NT2/D1 (cell line): ENCODE results near the gene ZNF722.

ENCODE experiments used
- DNase-seq: peaks from one replicate; pipeline ENCODE4 v3.0.0-alpha.2; 2011; ENCODE audit warnings: low read depth, low spot score
- H3K27me3 ChIP-seq: 2 replicates; pipeline ENCODE4 v1.6.0; 2011; ENCODE audit warnings: mild to moderate bottlenecking; ENCODE audit not compliant: insufficient read length, insufficient read depth
- H3K36me3 ChIP-seq: 2 replicates; pipeline ENCODE4 v1.6.1; 2011; ENCODE audit warnings: mild to moderate bottlenecking, low read length, mixed read lengths; ENCODE audit not compliant: insufficient read depth, insufficient read length
- H3K4me1 ChIP-seq: 2 replicates; pipeline ENCODE4 v1.5.1; 2011; ENCODE audit not compliant: insufficient read depth, insufficient read length
- H3K4me3 ChIP-seq: 2 replicates; pipeline ENCODE4 v1.5.1; 2011; ENCODE audit warnings: low read depth; ENCODE audit not compliant: insufficient read length
- H3K9ac ChIP-seq: 2 replicates; pipeline ENCODE4 v1.6.0; 2011; ENCODE audit warnings: low read depth; ENCODE audit not compliant: insufficient read length
- H3K9me3 ChIP-seq: 2 replicates; pipeline ENCODE4 v1.5.1; 2011; ENCODE audit warnings: mild to moderate bottlenecking, low read length; ENCODE audit not compliant: insufficient read depth
- SUZ12 ChIP-seq: IDR thresholded peaks from 2 replicates; pipeline ENCODE4 v1.6.1; 2011; ENCODE audit not compliant: insufficient read length, insufficient read depth; ENCODE audit errors: extremely low read depth
- YY1 ChIP-seq: IDR thresholded peaks from 2 replicates; pipeline ENCODE4 v1.6.1; 2011; ENCODE audit not compliant: insufficient read length, insufficient read depth
- ZNF274 ChIP-seq: IDR thresholded peaks from 2 replicates; pipeline ENCODE4 v1.6.1; 2011; ENCODE audit warnings: mild to moderate bottlenecking, low read depth, low read length

The ZNF722 gene

GRCh38 chr7:64046041-64046389, 47.4 kb downstream of the ZNF722 start:
- H3K27me3 ChIP-seq: no peaks in the 10 kb centered on the region
- no peaks in the 10 kb centered on the region for H3K4me1 ChIP-seq
- H3K9me3 ChIP-seq: no peaks in the 10 kb centered on the region
- DNase-seq: no peak
- H3K9ac ChIP-seq: no peak overlapping the region
- no peak overlapping the region for H3K4me3 ChIP-seq
- no peaks in the 10 kb centered on the region for H3K36me3 ChIP-seq
- TF ChIP-seq YY1 (no peak), ZNF274 (no peak), SUZ12 (no peak)
